ENCODE data around the gene CASKIN2.

DNA sequence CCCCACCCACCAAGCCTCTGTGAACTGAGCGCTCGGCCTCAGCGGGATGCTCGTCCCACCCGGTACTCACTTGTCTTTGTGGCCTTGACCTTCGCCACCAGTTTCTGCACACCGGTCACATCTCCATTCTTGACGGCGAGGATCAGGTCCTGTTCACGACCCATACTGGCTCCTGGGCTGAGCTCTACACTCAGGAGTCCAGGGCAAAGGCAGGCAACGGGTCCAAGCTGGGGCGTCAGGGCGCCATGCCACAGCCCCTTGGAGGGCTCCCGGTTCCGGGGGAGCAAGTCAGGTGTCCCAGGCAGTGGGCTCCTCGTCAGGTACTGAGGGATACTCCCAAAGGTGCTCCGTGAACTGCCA is 1.7 kb downstream of the CASKIN2 start:
- TF ChIP-seq POLR2AphosphoS5 (IDR thresholded peaks at IDR 0.05; ENCODE audit: low read length) (no peak), MYC (IDR thresholded peaks at IDR 0.05; ENCODE audit: insufficient read depth, insufficient read length, insufficient replicate concordance, low read length, severe bottlenecking) (no peak), FOXK2 (IDR thresholded peaks at IDR 0.05) (no peak), SREBF2 (IDR thresholded peaks at IDR 0.05; ENCODE audit: low read length) (no peak), TCF12 (IDR thresholded peaks at IDR 0.05; ENCODE audit: low read depth, low read length) (no peak), ZNF24 (IDR thresholded peaks at IDR 0.05) (no peak), KDM1A (IDR thresholded peaks at IDR 0.05; ENCODE audit: borderline replicate concordance) (no peak), NFIC (IDR thresholded peaks at IDR 0.05; ENCODE audit: low read depth, low read length) (no peak)

Measured in GM12878 (cell line).